ENCODE measurements around the gene DCLK2. TPM values are rescaled to one million over a fixed set of nuclear protein-coding genes. Genes with fewer than 3 reads are reported as not detected.

DCLK2 gene
- total RNA-seq, 1 donor from 2014 or later, result 2.7 TPM

DNA sequence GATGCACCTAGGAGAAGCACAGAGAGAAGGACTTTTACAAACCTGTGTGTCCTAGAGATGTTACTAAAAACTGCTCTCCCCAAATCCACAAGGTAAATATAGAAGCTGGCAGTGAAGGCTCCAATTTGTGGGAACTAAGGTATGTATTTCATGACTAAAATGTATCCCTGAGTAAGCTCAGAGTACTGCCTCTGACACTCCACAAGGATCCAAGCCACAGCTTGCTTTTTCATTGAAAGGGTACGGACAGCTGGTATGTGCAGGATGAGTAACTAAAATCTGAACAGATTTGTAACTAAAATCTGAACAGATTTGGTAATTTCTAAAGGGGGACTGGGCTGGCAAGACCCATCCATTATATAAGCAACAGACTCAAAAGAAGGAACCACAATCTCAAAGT lies 187.6 kb downstream of the DCLK2 start:
- TF ChIP-seq, protein P1, sequence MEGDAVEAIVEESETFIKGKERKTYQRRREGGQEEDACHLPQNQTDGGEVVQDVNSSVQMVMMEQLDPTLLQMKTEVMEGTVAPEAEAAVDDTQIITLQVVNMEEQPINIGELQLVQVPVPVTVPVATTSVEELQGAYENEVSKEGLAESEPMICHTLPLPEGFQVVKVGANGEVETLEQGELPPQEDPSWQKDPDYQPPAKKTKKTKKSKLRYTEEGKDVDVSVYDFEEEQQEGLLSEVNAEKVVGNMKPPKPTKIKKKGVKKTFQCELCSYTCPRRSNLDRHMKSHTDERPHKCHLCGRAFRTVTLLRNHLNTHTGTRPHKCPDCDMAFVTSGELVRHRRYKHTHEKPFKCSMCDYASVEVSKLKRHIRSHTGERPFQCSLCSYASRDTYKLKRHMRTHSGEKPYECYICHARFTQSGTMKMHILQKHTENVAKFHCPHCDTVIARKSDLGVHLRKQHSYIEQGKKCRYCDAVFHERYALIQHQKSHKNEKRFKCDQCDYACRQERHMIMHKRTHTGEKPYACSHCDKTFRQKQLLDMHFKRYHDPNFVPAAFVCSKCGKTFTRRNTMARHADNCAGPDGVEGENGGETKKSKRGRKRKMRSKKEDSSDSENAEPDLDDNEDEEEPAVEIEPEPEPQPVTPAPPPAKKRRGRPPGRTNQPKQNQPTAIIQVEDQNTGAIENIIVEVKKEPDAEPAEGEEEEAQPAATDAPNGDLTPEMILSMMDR (conservative IDR thresholded peaks at IDR 0.05; ENCODE audit: low read depth, low read length), result no peak
- DNase-seq (ENCODE audit: low read depth), result no peak
- no peak overlapping the region for H3K4me3 ChIP-seq (ENCODE audit: low read depth, low read length)

DNA sequence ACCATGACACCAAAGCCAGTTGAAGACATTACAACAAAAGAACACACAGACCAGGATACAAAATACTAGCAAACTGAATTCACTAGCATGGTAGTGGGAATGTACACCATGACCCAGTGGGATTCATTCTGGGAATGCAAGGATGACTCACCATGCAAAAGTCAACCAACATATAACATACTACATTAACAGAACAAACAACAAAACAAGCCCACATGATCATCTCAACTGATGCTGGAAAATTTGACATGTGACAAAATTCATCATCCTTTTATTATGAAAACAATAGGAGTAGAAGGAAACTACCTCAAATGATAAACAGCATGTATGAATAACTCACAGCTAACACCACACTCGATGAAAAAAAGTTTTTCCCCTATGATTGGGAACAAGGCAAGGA lies 190.2 kb downstream of the DCLK2 start:
- no peak for DNase-seq (ENCODE audit: low read depth)
- TF ChIP-seq, protein P1 (conservative IDR thresholded peaks at IDR 0.05; ENCODE audit: low read depth, low read length), result no peak
- no peak overlapping the region for H3K4me3 ChIP-seq (ENCODE audit: low read depth, low read length)

DNA sequence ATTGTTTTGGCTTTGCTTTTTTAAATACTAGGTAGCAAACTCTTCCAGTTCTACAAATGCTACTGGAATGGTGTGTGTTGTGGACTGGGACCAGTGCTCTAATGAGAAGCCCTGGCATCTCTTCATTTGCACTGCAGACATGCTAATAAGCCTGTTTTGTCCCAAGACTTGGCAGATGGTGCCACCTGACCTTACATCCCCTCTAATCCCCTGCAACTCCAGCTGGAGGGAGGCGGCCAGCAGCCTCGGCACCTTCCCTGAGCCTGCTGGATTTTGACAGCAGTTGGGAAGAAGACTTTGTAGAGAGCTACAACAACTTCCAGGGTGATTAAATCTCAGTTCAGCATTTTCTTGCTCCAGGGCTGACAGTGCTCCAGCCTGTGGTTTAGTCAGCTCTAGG lies 200.0 kb downstream of the DCLK2 start:
- H3K4me3 ChIP-seq (ENCODE audit: low read depth, low read length), result no peak overlapping the region
- TF ChIP-seq, protein P1 (conservative IDR thresholded peaks at IDR 0.05; ENCODE audit: low read depth, low read length), result no peak
- no peak for DNase-seq (ENCODE audit: low read depth)

DNA sequence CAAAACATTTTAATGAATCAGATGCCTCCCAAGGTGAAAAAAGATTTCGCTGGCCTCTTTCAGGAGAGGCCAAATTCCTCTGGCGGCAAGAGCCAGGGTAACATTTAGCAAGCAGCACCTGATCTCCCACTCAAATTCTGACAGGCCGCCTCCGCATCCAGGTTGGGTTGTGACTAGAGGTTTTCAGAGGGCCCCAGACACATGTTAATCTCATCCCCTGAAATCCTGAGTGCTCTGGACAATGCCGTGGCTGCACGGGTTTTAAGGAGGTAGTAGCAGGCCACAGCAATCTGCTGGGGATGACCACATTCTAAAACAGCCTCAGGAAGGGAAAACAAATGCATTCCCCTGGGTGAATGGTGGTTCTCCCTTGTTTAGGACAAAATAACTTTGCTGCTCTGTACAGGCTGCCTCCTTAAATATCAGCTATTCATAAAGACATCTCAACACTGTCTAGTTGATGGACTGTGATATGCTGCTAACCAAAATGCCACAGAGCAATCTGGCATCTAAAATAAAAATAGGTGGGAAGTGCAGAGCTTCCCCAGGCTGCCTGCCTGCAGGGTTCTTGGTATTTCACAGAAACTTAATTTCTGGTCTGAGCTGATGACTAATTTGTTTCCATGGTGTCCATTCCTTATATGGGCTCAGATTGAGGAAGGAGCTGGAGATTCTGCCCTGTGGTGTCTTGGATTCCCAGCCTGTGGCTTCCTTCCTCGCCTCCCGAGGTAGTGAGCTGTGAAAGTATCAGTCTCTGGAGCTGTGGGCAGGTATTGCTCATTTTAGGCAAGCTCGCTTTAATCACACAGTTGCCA lies 202.0 kb downstream of the DCLK2 start:
- TF ChIP-seq, protein P1 (conservative IDR thresholded peaks at IDR 0.05; ENCODE audit: low read depth, low read length), result no peak
- H3K4me3 ChIP-seq (ENCODE audit: low read depth, low read length), result no peak overlapping the region
- DNase-seq (ENCODE audit: low read depth), result peak; percentile 79

DNA sequence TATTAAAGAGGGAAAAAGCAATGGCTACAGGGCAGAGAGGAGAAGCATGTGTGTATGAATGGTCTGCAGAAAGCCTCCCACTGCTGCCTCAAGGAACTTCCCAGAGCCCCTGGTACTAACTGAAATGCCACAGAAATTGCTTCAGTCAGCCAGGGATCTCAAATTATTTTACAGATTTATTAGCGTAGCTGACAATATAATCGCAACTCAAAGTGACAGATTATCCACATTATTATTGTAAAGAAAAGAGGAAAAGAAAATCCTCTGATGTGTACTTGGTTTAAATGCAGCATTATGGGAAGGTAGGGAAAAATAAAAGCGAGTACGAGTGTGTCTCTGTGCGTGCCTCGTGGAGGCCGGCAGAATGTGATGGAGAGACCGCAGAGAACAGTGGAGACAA lies 202.7 kb downstream of the DCLK2 start:
- no peak overlapping the region for H3K4me3 ChIP-seq (ENCODE audit: low read depth, low read length)
- DNase-seq (ENCODE audit: low read depth), result no peak
- TF ChIP-seq, protein P1 (conservative IDR thresholded peaks at IDR 0.05; ENCODE audit: low read depth, low read length), result no peak

DNA sequence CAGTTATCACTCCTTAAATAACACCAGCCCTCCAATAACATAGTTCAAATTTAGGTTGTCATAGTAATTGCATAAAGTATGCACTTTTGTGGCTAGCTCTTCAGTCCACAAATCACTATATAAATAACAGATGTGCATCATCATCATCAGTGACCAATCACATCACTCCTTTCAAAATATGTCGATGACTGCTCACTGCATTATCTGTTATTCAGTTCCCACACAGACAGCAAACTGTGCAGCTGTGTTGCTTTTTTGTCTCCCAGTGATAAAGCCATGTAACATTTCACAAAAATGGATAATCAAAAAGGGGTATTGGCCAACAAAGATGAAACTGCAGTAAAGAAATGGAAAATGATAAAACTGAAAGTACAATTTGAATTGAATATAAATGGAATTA lies 205.4 kb downstream of the DCLK2 start:
- TF ChIP-seq, protein P1 (conservative IDR thresholded peaks at IDR 0.05; ENCODE audit: low read depth, low read length), result no peak
- DNase-seq (ENCODE audit: low read depth), result no peak
- no peak overlapping the region for H3K4me3 ChIP-seq (ENCODE audit: low read depth, low read length)

DNA sequence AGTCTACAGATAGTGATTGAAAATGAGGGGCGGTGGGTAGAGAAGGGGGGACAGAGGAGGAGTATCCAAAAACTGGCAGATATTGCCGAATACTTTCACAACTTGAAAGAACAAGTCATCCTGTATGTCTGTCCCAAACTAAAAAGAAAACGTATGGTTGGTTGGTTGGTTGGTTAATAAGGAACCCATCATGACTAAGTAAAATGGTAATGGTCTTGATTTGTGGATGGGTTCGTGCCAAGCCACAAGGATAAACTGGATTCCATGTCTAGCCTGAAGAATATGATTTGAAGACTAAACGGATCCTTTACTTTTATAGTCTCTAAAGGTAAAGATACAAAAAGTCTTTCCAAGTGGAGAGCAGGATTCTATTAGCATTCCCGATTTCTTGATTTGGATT lies 208.4 kb downstream of the DCLK2 start:
- TF ChIP-seq, protein P1 (conservative IDR thresholded peaks at IDR 0.05; ENCODE audit: low read depth, low read length), result no peak
- no peak overlapping the region for H3K4me3 ChIP-seq (ENCODE audit: low read depth, low read length)
- DNase-seq (ENCODE audit: low read depth), result no peak
